H1 (cell line): ENCODE measurements around the gene GPS1.

Experiments used
- NANOG ChIP-seq: IDR thresholded peaks from 2 replicates; pipeline ENCODE4 v1.6.1; 2011; ENCODE audit warnings: low read length, low read depth, mild to moderate bottlenecking, inconsistent platforms; ENCODE audit not compliant: insufficient read depth, poor library complexity, severe bottlenecking
- SAP30 ChIP-seq: fragments of 300-600 bp; sonication (generic); IDR thresholded peaks from 2 replicates; pipeline ENCODE4 v1.7.1; 2012; ENCODE audit warnings: low read length, moderate library complexity, mild to moderate bottlenecking, inconsistent platforms; ENCODE audit not compliant: insufficient read depth, insufficient replicate concordance
- ZNF274 ChIP-seq: IDR thresholded peaks from 2 replicates; pipeline ENCODE4 v1.7.0; 2012; ENCODE audit warnings: low read length, borderline replicate concordance; ENCODE audit errors: extremely low read depth
- TF ChIP-seq, protein P1 (sequence below), 3 experiments: IDR thresholded peaks; 1 replicate in 2 of 3; 2 replicates in 1 of 3; pipeline versions ENCODE4 v1.5.1 to v1.6.1; 2011; ENCODE audit warnings: low read length in 3 of 3, mild to moderate bottlenecking in 3 of 3, inconsistent platforms in 2 of 3, low read depth in 1 of 3, moderate library complexity in 1 of 3; ENCODE audit not compliant: insufficient read depth in 1 of 3; ENCODE audit errors: control extremely low read depth in 1 of 3

DNA sequence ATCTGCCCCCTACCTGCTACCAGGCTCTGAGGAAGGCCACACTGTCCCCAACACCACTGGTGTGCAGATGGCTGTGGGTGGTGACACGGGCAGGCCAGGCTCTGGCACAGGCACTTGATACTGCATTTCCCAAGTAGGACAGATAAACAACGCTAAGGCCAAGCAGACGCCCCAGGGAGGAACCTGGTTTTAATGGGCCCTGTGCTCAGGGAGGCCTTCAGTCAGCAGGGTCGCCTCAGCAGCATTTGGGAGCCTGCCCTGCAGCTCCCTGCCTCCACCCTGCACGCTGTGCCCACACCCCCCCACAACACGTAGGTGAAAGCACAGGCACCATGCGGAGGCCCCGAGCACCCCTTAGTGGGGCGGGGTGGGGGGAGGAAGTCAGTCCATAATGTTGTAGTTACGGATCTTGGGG, 49.6 kb downstream of the GPS1 start:
- TF ChIP-seq ZNF274 (no peak), NANOG (no peak), SAP30 (no peak)
- TF ChIP-seq, protein P1, sequence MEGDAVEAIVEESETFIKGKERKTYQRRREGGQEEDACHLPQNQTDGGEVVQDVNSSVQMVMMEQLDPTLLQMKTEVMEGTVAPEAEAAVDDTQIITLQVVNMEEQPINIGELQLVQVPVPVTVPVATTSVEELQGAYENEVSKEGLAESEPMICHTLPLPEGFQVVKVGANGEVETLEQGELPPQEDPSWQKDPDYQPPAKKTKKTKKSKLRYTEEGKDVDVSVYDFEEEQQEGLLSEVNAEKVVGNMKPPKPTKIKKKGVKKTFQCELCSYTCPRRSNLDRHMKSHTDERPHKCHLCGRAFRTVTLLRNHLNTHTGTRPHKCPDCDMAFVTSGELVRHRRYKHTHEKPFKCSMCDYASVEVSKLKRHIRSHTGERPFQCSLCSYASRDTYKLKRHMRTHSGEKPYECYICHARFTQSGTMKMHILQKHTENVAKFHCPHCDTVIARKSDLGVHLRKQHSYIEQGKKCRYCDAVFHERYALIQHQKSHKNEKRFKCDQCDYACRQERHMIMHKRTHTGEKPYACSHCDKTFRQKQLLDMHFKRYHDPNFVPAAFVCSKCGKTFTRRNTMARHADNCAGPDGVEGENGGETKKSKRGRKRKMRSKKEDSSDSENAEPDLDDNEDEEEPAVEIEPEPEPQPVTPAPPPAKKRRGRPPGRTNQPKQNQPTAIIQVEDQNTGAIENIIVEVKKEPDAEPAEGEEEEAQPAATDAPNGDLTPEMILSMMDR (IDR thresholded peaks at IDR 0.05; ENCODE audit: control extremely low read depth in 1 of 3, insufficient read depth in 1 of 3, low read depth in 1 of 3, low read length in 3 of 3): no peak
